Natural killer cell (primary cell): ENCODE results near the gene TMEM54. TPM values are rescaled to one million over a fixed set of nuclear protein-coding genes. Genes with fewer than 3 reads are reported as not detected.
A peak's percentile ranks its signal among the peaks of the same experiment; 100 is the strongest.

ENCODE experiments used
- ATAC-seq, 3 donors: fragments of 150-1000 bp in 2 of 3; fragments of 200-7000 bp in 1 of 3; cut with Tn5 transposase; 1 replicate in 1 of 3; 2 replicates in 2 of 3; pipeline ENCODE4 v1.10.0; 2021; ENCODE audit warnings: mild to moderate bottlenecking in 2 of 3, moderate library complexity in 2 of 3
- DNase-seq, 2 donors: peaks; one replicate each; pipeline versions ENCODE4 v3.0.0 to v3.0.0-alpha.2; 2013 to 2021; ENCODE audit warnings: mixed read lengths in 1 of 2
- H3K27ac ChIP-seq: one replicate; pipeline ENCODE4 v1.5.1; 2013; ENCODE audit warnings: mild to moderate bottlenecking, low read length
- H3K27me3 ChIP-seq: one replicate; pipeline ENCODE4 v1.6.1; 2013; ENCODE audit warnings: low read length; ENCODE audit not compliant: control insufficient read depth, insufficient read depth
- H3K36me3 ChIP-seq: one replicate; pipeline ENCODE4 v1.6.1; 2013; ENCODE audit warnings: low read length; ENCODE audit not compliant: control insufficient read depth, insufficient read depth
- H3K4me1 ChIP-seq: one replicate; pipeline ENCODE4 v1.6.1; 2013; ENCODE audit warnings: low read length; ENCODE audit not compliant: control insufficient read depth, insufficient read depth
- H3K4me3 ChIP-seq: one replicate; pipeline ENCODE4 v1.5.1; 2013; ENCODE audit warnings: low read length
- H3K9me3 ChIP-seq: one replicate; pipeline ENCODE4 v1.6.1; 2013; ENCODE audit warnings: low read length; ENCODE audit not compliant: control insufficient read depth, insufficient read depth
- H3K27ac Mint-ChIP-seq, 2 donors: one replicate each; pipeline ENCODE4 v1.8.0; 2022; ENCODE audit warnings: mild to moderate bottlenecking in 2 of 2, mixed read lengths in 2 of 2, moderate library complexity in 1 of 2
- H3K27me3 Mint-ChIP-seq, 2 donors: one replicate each; pipeline ENCODE4 v1.8.0; 2022; ENCODE audit warnings: low read depth in 2 of 2, mixed read lengths in 2 of 2
- H3K36me3 Mint-ChIP-seq: one replicate; pipeline ENCODE4 v1.8.0; 2022; ENCODE audit warnings: mixed read lengths
- H3K4me1 Mint-ChIP-seq, 2 donors: one replicate each; pipeline ENCODE4 v1.8.0; 2022; ENCODE audit warnings: mixed read lengths in 2 of 2
- H3K4me3 Mint-ChIP-seq: one replicate; pipeline ENCODE4 v1.8.0; 2022; ENCODE audit warnings: mild to moderate bottlenecking, moderate library complexity, mixed read lengths
- H3K9me3 Mint-ChIP-seq, 2 donors: one replicate each; pipeline ENCODE4 v1.8.0; 2022; ENCODE audit warnings: mixed read lengths in 2 of 2
- CTCF ChIP-seq: fragments of 200-600 bp; IDR thresholded peaks from one replicate; pipeline ENCODE4 v1.8.0; 2022; ENCODE audit warnings: antibody characterized with exemption
- WGBS: methylation state at CpG from one replicate; pipeline ENCODE4 v1.1.7; 2013; ENCODE audit warnings: missing lambda C conversion rate; ENCODE audit not compliant: insufficient coverage; 5-methylcytosine and 5-hydroxymethylcytosine counted together
- intact Hi-C: fragments of 100-400 bp; cut with micrococcal nuclease; formaldehyde crosslinking; loops from one replicate; pipeline ENCODE4 v1.14.2; 2022
- total RNA-seq, 4 donors: library from RNA; stranded (reverse); fragments of 120-200 nt in 1 of 4; gene quantifications; one replicate each; pipeline versions ENCODE4 v1.2.3 to v1.2.4, GENCODE V29; 2013 to 2022

The TMEM54 gene
- total RNA-seq, 3 donors from 2014 or later (not counting 1 experiment from before 2014, with no cell fraction given) = not detected

GRCh38 chr1:32897082-32898049 lies 3.8 kb downstream of the TMEM54 start:
- H3K4me3 ChIP-seq = no peak overlapping the region
- H3K4me3 Mint-ChIP-seq = no peak overlapping the region
- DNase-seq (no peak), ATAC-seq (no peak)
- H3K27ac Mint-ChIP-seq = no peak overlapping the region
- peaks cover 25% of the 10 kb centered on the region for H3K4me1 ChIP-seq
- intact Hi-C loops = no loop called here
- no peaks in the 10 kb centered on the region for H3K36me3 Mint-ChIP-seq
- TF ChIP-seq CTCF = no peak
- H3K4me1 Mint-ChIP-seq = peaks cover 7 to 19% of the 10 kb centered on the region in 2 donors
- 88% methylated on average over 11 of the region's 11 CpGs for WGBS
- no peaks in the 10 kb centered on the region for H3K36me3 ChIP-seq
- H3K27me3 Mint-ChIP-seq = peaks cover 25 to 45% of the 10 kb centered on the region in 2 donors
- H3K27me3 ChIP-seq = peaks cover 37% of the 10 kb centered on the region
- H3K9me3 ChIP-seq = no peaks in the 10 kb centered on the region
- H3K9me3 Mint-ChIP-seq = no peaks in the 10 kb centered on the region
- no peak overlapping the region for H3K27ac ChIP-seq

GRCh38 chr1:32896451-32896850 lies 4.7 kb downstream of the TMEM54 start:
- Mint-ChIP-seq H3K27ac (no peak overlapping the region), H3K27me3 (peaks cover 26 to 46% of the 10 kb centered on the region in 2 donors), H3K4me3 (no peak overlapping the region), H3K9me3 (no peaks in the 10 kb centered on the region), H3K36me3 (no peaks in the 10 kb centered on the region), H3K4me1 (peaks cover 13 to 18% of the 10 kb centered on the region in 2 donors)
- Histone ChIP-seq H3K27me3 (peaks cover 42% of the 10 kb centered on the region), H3K36me3 (no peaks in the 10 kb centered on the region), H3K9me3 (no peaks in the 10 kb centered on the region), H3K27ac (no peak overlapping the region), H3K4me3 (no peak overlapping the region), H3K4me1 (peaks cover 21% of the 10 kb centered on the region)
- intact Hi-C loops = no loop called here
- DNase-seq (no peak), ATAC-seq (no peak)
- TF ChIP-seq CTCF = no peak
- WGBS = 87% methylated on average over 5 of the region's 5 CpGs

- Histone ChIP-seq H3K27ac (no peak overlapping the region), H3K4me3 (no peak overlapping the region), H3K4me1 (peaks cover 15% of the 10 kb centered on the region), H3K27me3 (peaks cover 39% of the 10 kb centered on the region), H3K36me3 (no peaks in the 10 kb centered on the region), H3K9me3 (no peaks in the 10 kb centered on the region)
- Mint-ChIP-seq H3K36me3 (no peaks in the 10 kb centered on the region), H3K27me3 (peaks cover 31 to 50% of the 10 kb centered on the region in 2 donors), H3K4me1 (peaks cover 10 to 13% of the 10 kb centered on the region in 2 donors), H3K4me3 (peak overlapping the region; percentile 7), H3K9me3 (no peaks in the 10 kb centered on the region), H3K27ac (no peak overlapping the region)
- 94% methylated on average over 26 of the region's 26 CpGs for WGBS
- ATAC-seq (no peak), DNase-seq (no peak)
- intact Hi-C loops = no loop called here
- no peak for TF ChIP-seq CTCF
Measured at GRCh38 chr1:32895325-32896215, 5.6 kb downstream of the TMEM54 start.
